Stomach (tissue), 4 donors: Measurements from ENCODE around the gene LRFN2.

Experiments used
- CTCF ChIP-seq, 7 experiments: fragments of 450-650 bp in 4 of 7; fragments of 200-600 bp in 3 of 7; sonication (generic) in 3 of 7; IDR thresholded peaks; one replicate each; pipeline ENCODE4 v1.5.1; 2016 to 2019; ENCODE audit warnings: antibody characterized with exemption in 7 of 7, control low read depth in 2 of 7, mild to moderate bottlenecking in 1 of 7
- POLR2A ChIP-seq, 4 donors: fragments of 450-650 bp; IDR thresholded peaks; one replicate each; pipeline ENCODE4 v1.6.1; 2016; ENCODE audit warnings: antibody characterized with exemption in 4 of 4, control low read depth in 2 of 4, mild to moderate bottlenecking in 1 of 4, moderate library complexity in 1 of 4
- POLR2AphosphoS5 ChIP-seq, 3 donors: sonication (generic); formaldehyde crosslinking; IDR thresholded peaks; one replicate each; pipeline ENCODE4 v1.6.1; 2016; ENCODE audit warnings: antibody characterized with exemption in 3 of 3

GRCh38 chr6:40443842-40444241 is 143.3 kb downstream of the LRFN2 start:
- TF ChIP-seq CTCF (IDR thresholded peaks at IDR 0.05): no peak
- TF ChIP-seq POLR2A (IDR thresholded peaks at IDR 0.05): no peak
- TF ChIP-seq POLR2AphosphoS5 (IDR thresholded peaks at IDR 0.05): no peak
